ENCODE data around the gene WNT6. TPM values are rescaled to one million over a fixed set of nuclear protein-coding genes. Genes with fewer than 3 reads are reported as not detected.

Gene WNT6
- total and polyA plus RNA-seq, 12 donors, result 0.06 to 2.2 (median 0.67) TPM; not detected in 2

- no peaks in the 10 kb centered on the region for H3K27me3 ChIP-seq
- no peak overlapping the region for H3K27ac ChIP-seq
- WGBS, 4 donors, result 87 to 97% (median 92%) methylated on average over 3 to 4 of the region's 4 CpGs
- H3K4me3 ChIP-seq, result no peak overlapping the region
- H3K9me3 ChIP-seq (replicated peaks in 1 of 3), result peaks cover 0 to 7% (median 0%) of the 10 kb centered on the region in 3 donors
- intact Hi-C loops (cut with DNase I), result no loop called here
- no peak for TF ChIP-seq CTCF (IDR thresholded peaks at IDR 0.05)
- TF ChIP-seq POLR2A (IDR thresholded peaks at IDR 0.05), result no peak
- peak in 1 of 7 donors; percentile 6 for DNase-seq
- H3K4me1 ChIP-seq (replicated peaks in 1 of 2), result no peaks in the 10 kb centered on the region
- H3K36me3 ChIP-seq (replicated peaks in 1 of 2), result no peaks in the 10 kb centered on the region
These were observed 26.5 kb upstream of the WNT6 start for GRCh38 chr2:218833023-218833609.

DNA sequence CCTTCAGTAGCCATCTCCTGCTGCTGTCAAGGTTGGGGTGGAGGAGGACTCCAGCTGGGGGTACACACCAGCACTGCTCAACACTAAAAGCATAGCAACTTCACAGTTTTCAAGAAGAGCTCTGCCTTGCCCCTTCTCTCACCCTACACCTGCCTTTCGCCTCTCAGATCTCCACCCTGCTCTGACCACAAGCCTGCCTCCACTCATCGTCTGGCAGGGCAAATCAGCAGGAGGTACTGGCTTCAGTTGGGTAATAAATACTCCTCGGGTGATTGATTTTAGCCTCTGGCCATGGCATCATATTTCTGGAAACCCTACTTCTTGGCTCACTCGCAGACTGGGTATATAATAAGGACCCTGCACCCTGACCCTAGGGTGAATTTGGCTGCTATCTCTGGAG, 24.9 kb upstream of the WNT6 start:
- no peak for DNase-seq
- no peak overlapping the region for H3K27ac ChIP-seq
- H3K27me3 ChIP-seq, result no peaks in the 10 kb centered on the region
- H3K4me1 ChIP-seq (replicated peaks in 1 of 2), result no peaks in the 10 kb centered on the region
- WGBS, 4 donors, result 61 to 69% (median 67%) methylated on average over 4 of the region's 4 CpGs
- TF ChIP-seq POLR2A (IDR thresholded peaks at IDR 0.05), result no peak
- TF ChIP-seq CTCF (IDR thresholded peaks at IDR 0.05), result no peak
- no peaks in the 10 kb centered on the region for H3K36me3 ChIP-seq (replicated peaks in 1 of 2)
- intact Hi-C loops (cut with DNase I), result no loop called here
- H3K9me3 ChIP-seq (replicated peaks in 1 of 3), result peaks cover 0 to 9% (median 0%) of the 10 kb centered on the region in 3 donors
- H3K4me3 ChIP-seq, result no peak overlapping the region

- Histone ChIP-seq H3K27ac (no peak overlapping the region), H3K36me3 (replicated peaks in 1 of 2) (no peaks in the 10 kb centered on the region), H3K4me3 (no peak overlapping the region), H3K9me3 (replicated peaks in 1 of 3) (peaks cover 0 to 9% (median 0%) of the 10 kb centered on the region in 3 donors), H3K27me3 (no peaks in the 10 kb centered on the region), H3K4me1 (replicated peaks in 1 of 2) (no peaks in the 10 kb centered on the region)
- intact Hi-C loops (cut with DNase I), result no loop called here
- 83 to 93% (median 87%) methylated on average over 2 of the region's 2 CpGs for WGBS, 4 donors
- no peak for TF ChIP-seq CTCF (IDR thresholded peaks at IDR 0.05)
- no peak for TF ChIP-seq POLR2A (IDR thresholded peaks at IDR 0.05)
- no peak for DNase-seq
These were observed 22.1 kb upstream of the WNT6 start for GRCh38 chr2:218837495-218837894.

DNA sequence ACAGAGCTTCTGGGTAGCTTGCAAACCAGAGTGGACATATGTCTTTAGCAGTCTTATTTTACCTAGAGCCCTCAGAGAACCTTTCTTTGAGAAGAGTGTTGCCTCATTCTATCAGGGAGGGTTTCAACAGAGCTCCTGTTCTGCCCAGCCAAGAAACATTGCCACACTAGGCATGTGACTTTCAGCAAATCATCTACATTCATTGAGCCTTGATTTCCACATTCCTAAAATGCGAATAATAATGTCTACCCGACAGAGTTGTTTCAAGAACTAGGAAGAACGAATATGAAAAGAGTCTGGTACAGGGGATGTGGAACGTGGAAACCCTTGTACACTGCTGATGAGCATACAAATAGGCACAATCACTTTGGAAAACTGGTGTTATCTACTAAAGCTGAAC, 20.2 kb upstream of the WNT6 start:
- intact Hi-C loops (cut with DNase I), result no loop called here
- TF ChIP-seq POLR2A (IDR thresholded peaks at IDR 0.05) (no peak), CTCF (IDR thresholded peaks at IDR 0.05) (no peak)
- no peaks in the 10 kb centered on the region for H3K27me3 ChIP-seq
- WGBS, 4 donors, result 50 to 67% (median 56%) methylated on average over 4 of the region's 4 CpGs
- H3K4me3 ChIP-seq, result no peak overlapping the region
- H3K36me3 ChIP-seq (replicated peaks in 1 of 2), result no peaks in the 10 kb centered on the region
- no peaks in the 10 kb centered on the region for H3K4me1 ChIP-seq (replicated peaks in 1 of 2)
- H3K9me3 ChIP-seq (replicated peaks in 1 of 3), result peaks cover 0 to 9% (median 0%) of the 10 kb centered on the region in 3 donors
- DNase-seq, result peak in 2 of 7 donors; percentile 29 to 41
- no peak overlapping the region for H3K27ac ChIP-seq
